NCI-H128 (cell line): Measurements from ENCODE around the gene MATCAP1.
A peak's percentile ranks its signal among the peaks of the same experiment; 100 is the strongest.

Experiments
- DNase-seq: peaks from one replicate; lab custom pipeline; 2025; ENCODE audit not compliant: unreplicated experiment; lab: John Stamatoyannopoulos, UW

The MATCAP1 gene

GRCh38 chr16:67183627-67184452 is at the start of gene MATCAP1:
Gene MATCAP1, minus strand, starts transcription at chr16:67183963. Its CDS starts 3,353 bp downstream, at chr16:67180610.
- peak; percentile 79 for DNase-seq

DNA sequence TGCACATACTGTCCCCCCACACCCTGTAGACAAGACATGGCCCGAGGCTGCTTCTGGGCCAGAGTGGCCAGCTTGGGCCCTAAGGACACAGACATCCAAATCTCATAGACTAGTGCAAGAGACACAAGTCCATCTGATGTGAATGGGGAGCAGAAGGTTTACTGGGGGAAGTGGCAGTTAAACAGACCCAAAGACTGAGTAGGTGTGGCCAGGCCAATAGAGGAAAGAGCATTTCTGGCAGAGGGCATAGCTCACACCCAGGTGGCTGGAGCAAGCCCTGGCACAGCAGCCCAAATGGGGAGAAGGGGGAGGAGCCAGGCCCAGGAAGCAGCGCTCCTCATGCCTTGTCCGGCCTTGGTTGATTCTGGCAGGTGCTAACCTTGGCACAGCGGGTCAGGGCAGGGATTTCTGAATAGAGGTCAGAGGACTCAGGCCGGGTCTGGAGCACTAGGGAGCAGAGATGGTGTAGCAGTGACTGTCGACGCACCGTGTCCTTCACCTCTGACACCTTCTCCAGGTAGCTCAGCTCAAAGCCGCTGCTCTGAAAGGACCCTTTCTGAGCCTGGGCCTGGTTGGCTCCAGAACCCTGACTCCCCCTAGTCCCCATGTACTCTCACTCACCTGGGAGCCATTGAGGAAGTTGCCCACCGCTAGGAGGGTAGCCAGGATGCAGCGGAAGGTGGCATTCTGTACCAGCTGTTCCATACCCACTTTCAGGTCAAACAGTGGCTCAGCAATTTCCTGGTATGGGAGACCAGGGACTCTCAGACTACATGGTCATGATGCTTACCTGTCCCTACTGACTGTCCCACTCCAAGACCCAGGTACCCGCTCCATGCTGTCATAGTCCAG is 47.3 kb upstream of the MATCAP1 start:
- DNase-seq: no peak

DNA sequence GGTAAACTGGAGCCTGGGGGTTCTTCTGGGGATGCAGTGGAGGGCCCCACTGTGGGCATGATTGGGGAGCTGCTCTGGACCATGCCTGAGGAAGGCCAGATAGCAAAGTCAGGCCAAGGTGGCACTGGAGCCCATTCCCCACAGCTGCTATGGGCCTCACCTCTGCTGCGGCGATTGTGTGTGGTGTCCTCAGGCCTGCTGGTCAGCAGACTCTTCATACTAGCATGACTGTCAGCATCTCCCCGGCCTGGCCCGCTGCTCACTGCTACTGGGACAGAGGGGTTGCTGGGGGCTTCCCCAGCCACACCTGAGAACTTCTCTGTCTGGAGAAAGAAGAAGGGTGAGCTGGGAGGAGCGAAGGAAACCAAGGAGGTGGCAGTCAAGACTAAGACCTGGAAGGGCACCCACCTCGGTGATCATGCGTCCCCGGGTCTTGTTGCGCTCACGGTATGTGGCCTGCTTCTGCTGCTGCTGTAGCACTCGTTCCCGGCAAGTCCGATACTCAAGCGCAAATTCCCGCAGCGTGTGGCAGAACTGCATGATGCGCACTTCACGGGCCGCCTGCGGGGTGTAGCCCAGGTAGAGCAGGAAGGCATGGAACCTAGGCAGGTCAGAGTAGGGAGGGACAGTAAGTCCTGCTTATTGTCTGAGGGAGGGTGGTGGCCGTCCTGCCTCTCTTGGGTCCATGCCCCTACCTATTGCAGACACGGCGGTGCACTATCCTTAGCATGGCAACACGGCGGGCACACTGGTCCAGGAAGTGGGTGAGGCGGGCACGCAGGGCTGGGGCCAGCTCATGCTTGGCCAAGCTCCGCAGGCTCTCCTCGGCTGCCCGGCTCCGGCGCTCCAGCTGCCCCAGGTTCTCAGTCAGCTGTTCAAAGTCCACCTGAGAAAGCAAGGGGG is 46.4 kb upstream of the MATCAP1 start:
- no peak for DNase-seq

GRCh38 chr16:67228905-67229304 is 45.1 kb upstream of the MATCAP1 start:
- DNase-seq: no peak

DNA sequence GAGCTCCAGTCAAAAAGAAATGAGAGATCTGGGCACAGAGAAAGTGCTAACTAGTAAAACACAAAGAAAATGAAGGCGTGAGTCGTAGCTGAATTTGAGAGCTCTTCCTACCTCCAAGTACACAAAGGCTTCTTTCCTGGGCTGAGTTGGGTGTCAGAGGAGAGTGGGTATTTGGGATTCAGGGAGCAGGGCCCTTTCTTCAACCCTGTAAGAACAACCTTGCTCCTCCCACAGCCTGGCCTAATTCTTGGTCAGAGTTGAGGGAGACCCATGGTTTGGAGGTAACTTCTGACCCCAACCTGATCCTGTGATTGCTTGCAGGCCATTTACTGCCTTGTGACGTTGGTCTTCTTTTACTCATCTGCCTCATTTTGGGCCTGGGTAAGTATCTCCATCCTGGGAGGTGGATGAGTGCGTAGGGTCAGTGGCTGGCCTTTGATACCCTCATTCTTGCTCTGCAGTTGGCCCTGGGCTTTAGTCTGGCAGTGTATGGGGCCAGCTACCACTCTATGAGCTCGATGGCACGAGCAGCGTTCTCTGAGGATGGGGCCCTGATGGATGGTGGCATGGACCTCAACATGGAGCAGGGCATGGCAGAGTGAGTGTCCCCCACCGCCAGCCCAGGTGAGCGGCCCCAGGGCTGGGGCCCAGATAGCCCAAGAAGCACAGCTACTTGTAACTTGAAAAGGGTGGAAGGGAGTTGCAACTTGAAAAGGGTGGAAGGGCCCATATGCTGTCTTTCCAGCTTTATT is 44.4 kb upstream of the MATCAP1 start:
- no peak for DNase-seq

GRCh38 chr16:67227567-67227921 is 43.8 kb upstream of the MATCAP1 start:
- DNase-seq: no peak

- DNase-seq: peak; percentile 91
These were observed 43.2 kb upstream of the MATCAP1 start, which contains the start of gene TMEM208 for GRCh38 chr16:67226804-67227566. Gene TMEM208, plus strand, starts transcription at chr16:67227130. Its CDS starts 89 bp downstream, at chr16:67227219.

DNA sequence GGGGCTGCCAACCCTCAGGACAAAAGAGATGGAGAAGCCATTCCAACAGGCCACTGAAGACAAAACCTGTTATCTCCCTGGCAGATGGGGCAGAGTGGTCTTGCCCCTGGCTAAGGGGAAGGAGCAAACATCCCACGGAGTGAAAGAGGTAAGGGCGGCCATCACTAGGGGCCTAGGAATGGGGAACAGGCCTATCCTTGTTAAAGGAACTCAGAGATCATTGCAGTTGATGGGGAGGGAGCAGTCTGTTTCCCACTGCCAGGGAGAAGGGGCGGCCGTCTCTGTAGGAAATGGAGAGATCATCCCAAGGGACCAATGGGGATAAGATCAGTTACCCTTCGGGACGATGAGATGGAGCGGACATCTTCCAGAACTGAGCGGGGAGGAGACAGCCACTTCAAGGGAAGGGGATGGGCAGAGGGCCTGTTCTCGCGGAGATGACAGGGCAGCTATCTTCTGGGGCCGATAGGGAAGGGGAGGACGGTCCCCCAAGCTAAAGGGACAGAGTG is 42.6 kb upstream of the MATCAP1 start:
- DNase-seq: no peak

DNA sequence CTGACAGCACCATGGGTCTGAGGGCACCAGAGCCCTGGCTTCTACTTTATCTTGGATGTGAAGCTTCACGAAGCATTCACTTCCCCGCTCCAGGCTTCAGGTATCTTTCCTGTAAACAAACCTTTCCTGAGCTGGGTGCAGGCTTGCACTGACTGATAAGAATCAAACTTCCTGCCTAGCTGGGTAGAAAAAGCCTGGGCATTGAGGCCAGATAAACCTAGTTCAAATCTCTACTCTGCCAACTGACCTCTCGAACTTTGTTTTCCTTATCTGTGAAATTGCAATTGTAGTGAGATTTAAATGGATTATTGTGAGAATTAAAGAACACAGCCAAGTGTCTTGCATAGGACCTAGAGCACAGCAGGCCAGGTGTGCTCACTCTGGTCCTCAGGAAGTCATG is 40.2 kb upstream of the MATCAP1 start:
- DNase-seq: no peak

GRCh38 chr16:67216612-67217490 is 33.1 kb upstream of the MATCAP1 start:
- no peak for DNase-seq

DNA sequence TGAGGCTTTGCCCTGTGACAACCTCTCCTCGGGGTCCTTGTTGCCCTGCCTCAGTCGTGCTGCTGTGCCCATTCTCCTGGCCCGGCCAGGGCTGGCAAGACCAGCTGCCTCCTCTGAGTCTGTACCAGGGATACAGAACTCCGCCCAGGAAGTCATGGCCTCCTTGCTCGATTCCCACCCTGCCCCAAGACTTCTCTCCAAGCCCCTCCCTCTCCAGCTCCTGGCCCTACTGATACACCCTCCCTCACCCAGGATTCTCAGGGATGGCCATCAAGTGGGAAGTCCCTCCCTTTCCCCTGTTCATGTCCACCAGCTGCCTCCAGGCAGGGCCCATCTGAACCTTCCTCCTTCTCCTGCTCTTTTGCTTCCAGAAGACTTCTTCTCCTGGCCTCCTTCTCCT is 31.9 kb upstream of the MATCAP1 start:
- DNase-seq: no peak

DNA sequence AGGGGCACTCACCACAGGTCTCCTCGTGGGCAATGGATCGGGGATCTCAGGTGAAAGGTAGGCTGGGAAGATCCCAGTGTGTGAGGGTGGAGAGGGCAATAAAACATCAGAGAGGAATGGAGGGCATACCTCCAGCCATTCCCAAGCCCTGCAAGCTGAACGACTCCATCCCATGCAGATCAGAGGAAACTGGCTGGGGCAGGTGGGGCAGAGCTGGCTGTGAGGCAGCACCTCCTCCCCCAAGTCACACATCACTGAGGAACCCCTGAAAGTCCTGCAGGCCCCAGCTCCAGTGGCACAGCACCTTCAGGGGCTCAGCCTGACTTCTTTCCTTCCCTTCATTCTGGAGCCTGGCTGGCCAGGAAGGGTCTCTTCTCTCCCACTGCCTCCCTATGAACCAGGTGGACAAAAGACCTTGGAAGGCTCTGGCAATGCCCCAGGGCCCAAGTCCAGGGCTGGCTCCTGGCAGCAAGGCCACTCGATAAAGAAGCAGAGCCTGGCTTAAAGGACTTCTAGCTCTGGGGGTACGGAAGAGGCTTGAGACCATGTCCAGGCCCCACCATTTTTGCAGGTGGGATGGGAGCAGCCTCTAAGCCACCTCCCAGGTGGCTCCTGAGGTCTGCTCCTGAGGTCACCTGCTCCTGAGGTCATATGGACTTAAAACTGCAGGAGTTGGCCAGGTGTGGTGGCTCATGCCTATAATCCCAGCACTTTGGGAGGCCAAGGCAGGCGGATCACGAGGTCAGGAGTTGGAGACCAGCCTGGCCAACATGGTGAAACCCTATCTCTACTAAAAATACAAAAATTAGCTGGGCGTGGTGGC is 29.6 kb upstream of the MATCAP1 start:
- DNase-seq: no peak

DNA sequence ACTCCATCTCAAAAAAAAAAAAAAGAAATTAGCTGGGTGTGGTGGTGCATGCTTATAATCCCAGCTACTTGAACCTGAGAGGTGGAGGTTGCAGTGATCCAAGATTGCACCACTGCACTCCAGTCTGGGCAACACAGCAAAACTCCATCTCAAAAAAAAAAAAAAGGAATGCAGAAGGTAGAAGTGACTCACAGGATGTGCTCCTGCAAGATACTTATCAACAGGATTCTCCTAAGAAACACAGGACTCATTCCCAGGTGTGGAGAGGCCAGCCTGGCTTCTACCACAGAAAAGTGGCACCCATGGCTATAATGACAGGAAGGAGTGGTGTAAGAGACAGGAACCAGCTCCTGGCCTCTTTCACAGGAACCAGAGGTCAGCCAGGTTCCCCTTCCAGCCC is 29.0 kb upstream of the MATCAP1 start:
- no peak for DNase-seq

DNA sequence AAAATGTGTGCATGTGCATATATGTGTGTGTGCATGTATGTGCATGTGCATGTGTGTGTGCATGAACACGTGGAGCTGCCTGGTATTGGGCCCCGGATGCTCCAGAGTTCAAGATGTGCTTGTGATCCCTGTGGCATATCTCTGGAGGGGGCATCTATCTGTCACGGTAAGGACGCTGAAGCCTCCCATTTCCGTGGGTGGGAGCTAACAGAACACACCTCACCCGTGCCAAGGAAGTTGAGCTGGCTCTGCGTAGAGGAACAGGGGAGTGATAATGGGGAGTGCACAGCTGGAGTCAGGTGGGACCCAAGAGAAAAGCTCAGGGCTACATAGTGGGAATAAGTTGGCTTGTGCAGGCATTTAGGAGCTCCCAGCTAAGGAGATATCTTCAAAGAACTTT is 27.9 kb upstream of the MATCAP1 start:
- no peak for DNase-seq

- no peak for DNase-seq
These were observed 26.5 kb upstream of the MATCAP1 start for GRCh38 chr16:67210069-67210937.

- DNase-seq: no peak
These were observed 25.8 kb upstream of the MATCAP1 start for GRCh38 chr16:67209565-67209964.
